ENCODE measurements around the gene ATG16L2.

ATG16L2 gene

GRCh38 chr11:72768581-72768980 lies 45.6 kb upstream of the ATG16L2 start:
- no peaks in the 10 kb centered on the region for H3K4me1 ChIP-seq (ENCODE audit: control insufficient read depth in 1 of 2, insufficient read depth in 1 of 2, low read depth in 1 of 2, low read length in 1 of 2)
- TF ChIP-seq CTCF (IDR thresholded peaks at IDR 0.05): no peak
- no peaks in the 10 kb centered on the region for H3K9me3 ChIP-seq
- H3K27me3 ChIP-seq: no peaks in the 10 kb centered on the region
- no peak overlapping the region for H3K27ac ChIP-seq
- no peak overlapping the region for H3K4me3 ChIP-seq (ENCODE audit: low read depth in 1 of 2, low read length in 1 of 2)
- no peaks in the 10 kb centered on the region for H3K36me3 ChIP-seq

- no peak overlapping the region for H3K4me3 ChIP-seq (ENCODE audit: low read depth in 1 of 2, low read length in 1 of 2)
- TF ChIP-seq CTCF (IDR thresholded peaks at IDR 0.05): no peak
- no peaks in the 10 kb centered on the region for H3K27me3 ChIP-seq
Measured at GRCh38 chr11:72769680-72770079, 44.5 kb upstream of the ATG16L2 start.

GRCh38 chr11:72770799-72771198 lies 43.4 kb upstream of the ATG16L2 start:
- TF ChIP-seq CTCF (IDR thresholded peaks at IDR 0.05): no peak
- no peaks in the 10 kb centered on the region for H3K36me3 ChIP-seq
- H3K4me3 ChIP-seq (ENCODE audit: low read depth in 1 of 2, low read length in 1 of 2): no peak overlapping the region
- no peaks in the 10 kb centered on the region for H3K9me3 ChIP-seq
- H3K27ac ChIP-seq: no peak overlapping the region
- no peaks in the 10 kb centered on the region for H3K27me3 ChIP-seq
- H3K4me1 ChIP-seq (ENCODE audit: control insufficient read depth in 1 of 2, insufficient read depth in 1 of 2, low read depth in 1 of 2, low read length in 1 of 2): peaks cover under 1 to 2% of the 10 kb centered on the region in 2 experiments

More at GRCh38 chr11:72769680-72770079, 44.5 kb upstream of the ATG16L2 start:
- H3K9me3 ChIP-seq: no peaks in the 10 kb centered on the region
- H3K27ac ChIP-seq: no peak overlapping the region
- no peaks in the 10 kb centered on the region for H3K36me3 ChIP-seq
- no peaks in the 10 kb centered on the region for H3K4me1 ChIP-seq (ENCODE audit: control insufficient read depth in 1 of 2, insufficient read depth in 1 of 2, low read depth in 1 of 2, low read length in 1 of 2)

- no peaks in the 10 kb centered on the region for H3K27me3 ChIP-seq
- no peak overlapping the region for H3K27ac ChIP-seq
- H3K4me3 ChIP-seq (ENCODE audit: low read depth in 1 of 2, low read length in 1 of 2): no peak overlapping the region
- H3K9me3 ChIP-seq: no peaks in the 10 kb centered on the region
- no peak for TF ChIP-seq CTCF (IDR thresholded peaks at IDR 0.05)
- H3K36me3 ChIP-seq: no peaks in the 10 kb centered on the region
- peaks cover 8 to 10% of the 10 kb centered on the region in 2 experiments for H3K4me1 ChIP-seq (ENCODE audit: control insufficient read depth in 1 of 2, insufficient read depth in 1 of 2, low read depth in 1 of 2, low read length in 1 of 2)
Measured at GRCh38 chr11:72771507-72771906, 42.7 kb upstream of the ATG16L2 start.

GRCh38 chr11:72772059-72772458 lies 42.2 kb upstream of the ATG16L2 start:
- Histone ChIP-seq H3K27ac (no peak overlapping the region), H3K4me3 (ENCODE audit: low read depth in 1 of 2, low read length in 1 of 2) (no peak overlapping the region), H3K36me3 (no peaks in the 10 kb centered on the region), H3K27me3 (no peaks in the 10 kb centered on the region), H3K4me1 (ENCODE audit: control insufficient read depth in 1 of 2, insufficient read depth in 1 of 2, low read depth in 1 of 2, low read length in 1 of 2) (peaks cover 13 to 15% of the 10 kb centered on the region in 2 experiments), H3K9me3 (no peaks in the 10 kb centered on the region)
- no peak for TF ChIP-seq CTCF (IDR thresholded peaks at IDR 0.05)

GRCh38 chr11:72773291-72773690 lies 40.9 kb upstream of the ATG16L2 start:
- no peak overlapping the region for H3K4me3 ChIP-seq (ENCODE audit: low read depth in 1 of 2, low read length in 1 of 2)
- H3K4me1 ChIP-seq (ENCODE audit: control insufficient read depth in 1 of 2, insufficient read depth in 1 of 2, low read depth in 1 of 2, low read length in 1 of 2): peaks cover 26 to 27% of the 10 kb centered on the region in 2 experiments
- no peaks in the 10 kb centered on the region for H3K36me3 ChIP-seq
- no peaks in the 10 kb centered on the region for H3K27me3 ChIP-seq
- TF ChIP-seq CTCF (IDR thresholded peaks at IDR 0.05): no peak
- H3K27ac ChIP-seq: no peak overlapping the region
- no peaks in the 10 kb centered on the region for H3K9me3 ChIP-seq
